ENCODE results near the gene SLC8A1.

DNA sequence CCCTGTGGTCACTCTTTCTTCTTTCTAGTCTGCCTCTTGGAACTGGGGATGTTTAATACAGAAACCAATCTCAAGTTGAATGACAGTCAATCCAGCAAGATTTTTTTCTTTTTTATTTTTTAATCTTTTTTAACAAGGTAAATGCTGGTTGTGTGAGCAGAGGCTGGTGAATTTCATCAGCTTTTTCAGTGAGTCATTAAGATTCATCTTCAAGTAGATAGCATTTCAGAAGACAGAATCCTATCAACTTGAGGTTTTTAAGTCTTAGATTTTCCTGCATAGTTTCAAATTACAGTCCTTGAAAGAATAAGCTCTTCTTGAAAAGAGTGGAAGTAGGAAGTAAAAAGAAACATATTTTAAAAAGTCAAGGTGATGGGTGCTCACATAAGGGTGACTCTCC is 12.4 kb downstream of the SLC8A1 start:
- TF ChIP-seq, protein P1, sequence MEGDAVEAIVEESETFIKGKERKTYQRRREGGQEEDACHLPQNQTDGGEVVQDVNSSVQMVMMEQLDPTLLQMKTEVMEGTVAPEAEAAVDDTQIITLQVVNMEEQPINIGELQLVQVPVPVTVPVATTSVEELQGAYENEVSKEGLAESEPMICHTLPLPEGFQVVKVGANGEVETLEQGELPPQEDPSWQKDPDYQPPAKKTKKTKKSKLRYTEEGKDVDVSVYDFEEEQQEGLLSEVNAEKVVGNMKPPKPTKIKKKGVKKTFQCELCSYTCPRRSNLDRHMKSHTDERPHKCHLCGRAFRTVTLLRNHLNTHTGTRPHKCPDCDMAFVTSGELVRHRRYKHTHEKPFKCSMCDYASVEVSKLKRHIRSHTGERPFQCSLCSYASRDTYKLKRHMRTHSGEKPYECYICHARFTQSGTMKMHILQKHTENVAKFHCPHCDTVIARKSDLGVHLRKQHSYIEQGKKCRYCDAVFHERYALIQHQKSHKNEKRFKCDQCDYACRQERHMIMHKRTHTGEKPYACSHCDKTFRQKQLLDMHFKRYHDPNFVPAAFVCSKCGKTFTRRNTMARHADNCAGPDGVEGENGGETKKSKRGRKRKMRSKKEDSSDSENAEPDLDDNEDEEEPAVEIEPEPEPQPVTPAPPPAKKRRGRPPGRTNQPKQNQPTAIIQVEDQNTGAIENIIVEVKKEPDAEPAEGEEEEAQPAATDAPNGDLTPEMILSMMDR (IDR thresholded peaks at IDR 0.05): no peak
- TF ChIP-seq POLR2AphosphoS5 (IDR thresholded peaks at IDR 0.05): no peak
- no peak for TF ChIP-seq POLR2A (IDR thresholded peaks at IDR 0.05)
- TF ChIP-seq EP300 (IDR thresholded peaks at IDR 0.05; ENCODE audit: low read depth): no peak
